RWPE1 (cell line): ENCODE data around the gene UBE3D.

Experiments used
- CTCF ChIA-PET: fragments of 350-600 bp; sonication (Branson Sonifier 250); formaldehyde crosslinking; extraction: SDS; loops from one replicate; lab custom pipeline; 2021; lab: Yijun Ruan, JAX
- POLR2A ChIA-PET: fragments of 400-600 bp; formaldehyde crosslinking; extraction: SDS; loops from one replicate; lab custom pipeline; 2020; ENCODE audit warnings: antibody characterized with exemption; ENCODE audit not compliant: low non-redundant PET; lab: Yijun Ruan, JAX
- DNase-seq: peaks from one replicate; pipeline ENCODE4 v3.0.0; 2012; ENCODE audit warnings: low spot score
- H3K27ac ChIP-seq: fragments of 450-650 bp; 2 replicates; pipeline ENCODE4 v1.5.1; 2017
- CTCF ChIP-seq: fragments of 450-650 bp; conservative IDR thresholded peaks from 2 replicates; pipeline ENCODE4 v1.5.1; 2017; ENCODE audit warnings: low read depth, mild to moderate bottlenecking

The UBE3D gene

GRCh38 chr6:82908661-82909060 lies 157.0 kb downstream of the UBE3D start:
- no peak overlapping the region for H3K27ac ChIP-seq
- peak; percentile 6 for DNase-seq
- TF ChIP-seq CTCF, result no peak
- ChIA-PET CTCF (interaction anchor here (1.5 kb wide), 1 partner anchor 8 kb away, joined by 3 read pairs; no protein-coding TSS in a partner anchor), POLR2A (no interaction called here)

GRCh38 chr6:82906951-82907350 lies 158.7 kb downstream of the UBE3D start:
- POLR2A ChIA-PET, result no interaction called here
- CTCF ChIA-PET, result no interaction called here
- peak; percentile 26 for DNase-seq
- H3K27ac ChIP-seq, result no peak overlapping the region
- no peak for TF ChIP-seq CTCF

- no peak overlapping the region for H3K27ac ChIP-seq
Observed at GRCh38 chr6:82906489-82906888, 159.2 kb downstream of the UBE3D start.

GRCh38 chr6:82904860-82905259 lies 160.8 kb downstream of the UBE3D start:
- ChIA-PET POLR2A (no interaction called here), CTCF (no interaction called here)
- no peak for TF ChIP-seq CTCF
- H3K27ac ChIP-seq, result no peak overlapping the region
- DNase-seq, result no peak

More at GRCh38 chr6:82906489-82906888, 159.2 kb downstream of the UBE3D start:
- TF ChIP-seq CTCF, result no peak
- DNase-seq, result no peak
- ChIA-PET POLR2A (no interaction called here), CTCF (no interaction called here)

- ChIA-PET POLR2A (no interaction called here), CTCF (no interaction called here)
- DNase-seq, result no peak
Observed at GRCh38 chr6:82904257-82904656, 161.4 kb downstream of the UBE3D start.

GRCh38 chr6:82902290-82902689 lies 163.4 kb downstream of the UBE3D start:
- DNase-seq, result no peak
- CTCF ChIA-PET, result interaction anchor here (0.6 to 0.7 kb wide), 2 partner anchors 190 to 278 kb away, joined by 3 to 4 read pairs; no protein-coding TSS in a partner anchor
- POLR2A ChIA-PET, result no interaction called here
- no peak overlapping the region for H3K27ac ChIP-seq
- TF ChIP-seq CTCF, result no peak

More at GRCh38 chr6:82904257-82904656, 161.4 kb downstream of the UBE3D start:
- no peak for TF ChIP-seq CTCF
- H3K27ac ChIP-seq, result no peak overlapping the region
